Measurements from ENCODE around the gene NXN. TPM values are rescaled to one million over a fixed set of nuclear protein-coding genes. Genes with fewer than 3 reads are reported as not detected.

Gene NXN
- total RNA-seq, 1 donor from 2014 or later: 53.1 TPM

GRCh38 chr17:804541-805435 lies 174.8 kb downstream of the NXN start:
- no peak overlapping the region for H3K4me3 Mint-ChIP-seq (ENCODE audit: low read depth)
- no peaks in the 10 kb centered on the region for H3K27me3 Mint-ChIP-seq
- DNase-seq (ENCODE audit: low spot score, unreplicated experiment): no peak
- H3K27ac Mint-ChIP-seq: no peak overlapping the region
- H3K36me3 Mint-ChIP-seq (ENCODE audit: insufficient read depth): peaks cover 6% of the 10 kb centered on the region
- no peaks in the 10 kb centered on the region for H3K9me3 Mint-ChIP-seq (ENCODE audit: low read depth)
- no peak for TF ChIP-seq CTCF (IDR thresholded peaks at IDR 0.05; ENCODE audit: unreplicated experiment)
- no peaks in the 10 kb centered on the region for H3K4me1 Mint-ChIP-seq (ENCODE audit: low read depth)

GRCh38 chr17:802901-803881 lies 176.4 kb downstream of the NXN start:
- no peak for TF ChIP-seq CTCF (IDR thresholded peaks at IDR 0.05; ENCODE audit: unreplicated experiment)
- DNase-seq (ENCODE audit: low spot score, unreplicated experiment): no peak
- Mint-ChIP-seq H3K36me3 (ENCODE audit: insufficient read depth) (peaks cover 2% of the 10 kb centered on the region), H3K4me3 (ENCODE audit: low read depth) (no peak overlapping the region), H3K27ac (no peak overlapping the region), H3K27me3 (no peaks in the 10 kb centered on the region), H3K9me3 (ENCODE audit: low read depth) (no peaks in the 10 kb centered on the region), H3K4me1 (ENCODE audit: low read depth) (no peaks in the 10 kb centered on the region)

DNA sequence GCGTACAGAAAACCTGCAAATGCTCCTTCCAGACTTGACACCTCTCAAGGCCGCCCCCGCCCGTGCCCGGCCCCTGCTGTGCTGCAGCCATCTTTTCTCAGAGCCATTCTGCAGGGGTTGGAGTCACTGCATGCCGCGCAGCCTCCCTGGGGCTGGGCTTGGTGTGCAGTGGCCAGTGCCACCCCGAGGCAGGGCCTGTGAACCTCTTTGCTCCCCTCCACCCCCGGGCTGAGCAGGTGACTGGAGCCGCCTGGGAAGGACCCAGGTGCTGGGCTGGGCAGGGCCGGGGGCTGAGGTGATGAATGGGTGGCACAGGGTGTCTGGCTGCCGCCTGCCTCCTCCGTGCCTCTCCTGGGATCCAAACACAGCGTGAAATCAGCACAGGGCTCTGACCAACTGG lies 177.1 kb downstream of the NXN start:
- Mint-ChIP-seq H3K4me1 (ENCODE audit: low read depth) (no peaks in the 10 kb centered on the region), H3K27me3 (no peaks in the 10 kb centered on the region), H3K9me3 (ENCODE audit: low read depth) (no peaks in the 10 kb centered on the region), H3K4me3 (ENCODE audit: low read depth) (no peak overlapping the region), H3K36me3 (ENCODE audit: insufficient read depth) (peaks cover 2% of the 10 kb centered on the region), H3K27ac (no peak overlapping the region)
- DNase-seq (ENCODE audit: low spot score, unreplicated experiment): no peak
- TF ChIP-seq CTCF (IDR thresholded peaks at IDR 0.05; ENCODE audit: unreplicated experiment): no peak

GRCh38 chr17:801660-802059 lies 177.9 kb downstream of the NXN start:
- H3K4me3 Mint-ChIP-seq (ENCODE audit: low read depth): no peak overlapping the region
- peaks cover 2% of the 10 kb centered on the region for H3K36me3 Mint-ChIP-seq (ENCODE audit: insufficient read depth)
- no peak overlapping the region for H3K27ac Mint-ChIP-seq
- DNase-seq (ENCODE audit: low spot score, unreplicated experiment): no peak
- no peak for TF ChIP-seq CTCF (IDR thresholded peaks at IDR 0.05; ENCODE audit: unreplicated experiment)
- no peaks in the 10 kb centered on the region for H3K9me3 Mint-ChIP-seq (ENCODE audit: low read depth)
- no peaks in the 10 kb centered on the region for H3K4me1 Mint-ChIP-seq (ENCODE audit: low read depth)
- no peaks in the 10 kb centered on the region for H3K27me3 Mint-ChIP-seq

Data from progenitor cell of endocrine pancreas (in vitro differentiated cells).